Measurements from ENCODE around the gene MED28. TPM values are rescaled to one million over a fixed set of nuclear protein-coding genes. Genes with fewer than 3 reads are reported as not detected.
A peak's percentile ranks its signal among the peaks of the same experiment; 100 is the strongest.
"Not testable (repeated sequence)": the region's sequence is repeated elsewhere in the genome, so short reads cannot be mapped to it uniquely, and the experiment has no call there.

The MED28 gene
- total RNA-seq, 1 donor from 2014 or later = 11.7 TPM

DNA sequence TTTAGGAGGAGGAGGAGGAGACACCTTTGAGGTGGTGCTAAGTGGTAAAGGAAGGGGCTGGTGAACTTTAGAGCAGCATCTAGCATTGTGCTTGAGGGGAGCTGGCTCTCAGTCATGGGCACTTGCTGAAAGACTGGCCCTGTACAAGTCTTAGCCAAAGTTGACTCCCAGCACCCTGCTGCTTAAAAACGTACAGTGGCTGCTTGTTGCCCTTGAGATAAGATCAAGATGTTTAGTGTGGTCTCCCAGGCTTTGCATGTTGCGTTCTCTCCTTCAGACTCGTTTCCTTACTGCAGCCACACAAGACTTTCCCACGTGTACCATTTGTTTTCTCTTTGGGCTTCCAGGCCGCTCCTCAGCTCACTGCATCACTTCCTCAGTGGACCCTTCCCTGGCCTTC, 1.8 kb downstream of the MED28 start:
- DNase-seq (ENCODE audit: low read depth) = no peak

DNA sequence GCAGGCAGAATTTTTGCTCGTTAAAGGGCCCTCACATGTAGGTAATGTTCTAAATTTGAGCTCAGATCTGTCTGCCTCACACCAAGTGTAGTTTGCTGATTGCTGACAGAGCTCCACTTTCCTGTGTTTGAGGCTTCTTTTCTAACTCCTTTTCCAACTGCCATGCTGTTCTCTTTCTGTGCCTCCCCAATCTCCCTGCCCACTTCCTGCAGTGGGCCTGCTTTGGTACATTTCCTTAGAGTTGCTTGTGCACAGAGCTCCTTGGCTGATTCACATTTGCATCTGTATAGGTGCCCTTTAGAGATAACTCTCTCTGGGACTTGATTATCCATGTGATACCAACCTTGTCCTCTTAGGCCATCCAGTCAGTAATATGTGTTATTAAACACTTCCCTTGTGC, 4.5 kb downstream of the MED28 start:
- DNase-seq (ENCODE audit: low read depth) = no peak

DNA sequence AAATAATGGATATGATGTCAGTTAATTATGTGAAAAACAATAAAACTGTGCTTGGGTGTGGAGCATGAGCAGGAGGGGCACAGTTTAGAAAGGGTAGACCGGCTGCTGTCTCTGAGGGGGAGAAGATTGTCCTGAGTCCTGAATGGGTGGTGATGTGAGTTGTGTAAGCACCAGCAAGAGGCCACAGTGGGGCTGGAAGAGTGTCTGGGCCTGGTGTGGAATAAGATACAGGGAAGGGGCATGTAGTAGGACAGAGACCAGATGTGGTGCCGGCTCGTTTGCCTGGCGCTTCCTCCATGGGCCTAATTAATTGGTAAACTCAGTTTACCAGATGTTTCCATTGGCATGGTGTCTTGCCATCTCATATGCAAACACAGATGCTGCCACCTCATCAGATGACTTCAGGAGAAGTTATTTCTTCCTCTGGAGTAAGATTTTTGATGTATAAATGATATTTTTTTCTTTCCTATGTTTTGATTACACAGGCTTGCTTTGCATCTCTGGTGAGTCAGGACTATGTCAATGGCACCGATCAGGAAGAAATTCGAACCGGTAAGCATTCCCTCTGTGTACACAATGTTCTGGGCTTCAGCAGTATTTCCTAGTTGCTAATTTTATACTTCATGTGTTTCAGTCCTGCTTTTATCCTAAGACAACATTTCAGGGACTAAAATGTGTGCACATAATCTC, 5.1 kb downstream of the MED28 start:
- no peak for DNase-seq (ENCODE audit: low read depth)

DNA sequence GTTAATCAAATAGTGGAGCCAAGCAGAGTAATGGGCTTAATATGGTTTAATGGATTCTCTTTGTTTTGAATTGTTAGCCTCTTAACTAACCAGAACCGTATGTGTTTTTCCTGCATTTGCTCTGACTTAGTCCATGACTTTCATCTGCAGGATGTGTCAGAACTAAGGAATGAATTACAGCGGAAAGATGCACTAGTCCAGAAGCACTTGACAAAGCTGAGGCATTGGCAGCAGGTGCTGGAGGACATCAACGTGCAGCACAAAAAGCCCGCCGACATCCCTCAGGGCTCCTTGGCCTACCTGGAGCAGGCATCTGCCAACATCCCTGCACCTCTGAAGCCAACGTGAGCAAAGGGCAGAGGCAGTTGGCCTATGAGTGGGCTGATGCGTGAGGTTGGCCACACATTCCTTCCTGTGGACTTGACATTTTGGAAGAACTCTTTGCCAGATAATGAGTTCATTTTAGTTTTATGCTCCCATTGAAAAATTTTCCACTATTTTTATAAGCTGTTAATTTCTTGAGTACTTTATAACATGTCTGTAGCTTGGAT, 9.1 kb downstream of the MED28 start:
- no peak for DNase-seq (ENCODE audit: low read depth)

DNA sequence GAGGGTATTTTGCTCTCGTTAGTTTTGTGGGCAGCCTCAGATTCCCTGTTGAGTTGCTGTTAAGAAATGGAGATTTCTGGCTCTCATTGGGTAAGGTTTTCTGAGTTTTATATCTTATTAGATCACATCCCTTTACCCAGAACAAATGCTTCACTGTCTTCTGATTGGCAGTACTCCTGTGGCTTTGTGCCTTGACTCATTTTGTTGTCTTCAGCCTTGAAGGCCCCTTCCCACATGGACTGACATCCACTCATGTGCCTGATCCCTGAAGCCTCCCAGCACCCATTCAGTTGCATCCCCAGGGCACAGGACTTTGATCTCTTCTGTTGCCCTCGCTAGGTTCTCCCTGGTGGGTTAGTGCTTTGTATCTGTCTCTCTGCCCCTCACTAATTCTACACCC, 10.4 kb downstream of the MED28 start:
- DNase-seq (ENCODE audit: low read depth) = no peak

DNA sequence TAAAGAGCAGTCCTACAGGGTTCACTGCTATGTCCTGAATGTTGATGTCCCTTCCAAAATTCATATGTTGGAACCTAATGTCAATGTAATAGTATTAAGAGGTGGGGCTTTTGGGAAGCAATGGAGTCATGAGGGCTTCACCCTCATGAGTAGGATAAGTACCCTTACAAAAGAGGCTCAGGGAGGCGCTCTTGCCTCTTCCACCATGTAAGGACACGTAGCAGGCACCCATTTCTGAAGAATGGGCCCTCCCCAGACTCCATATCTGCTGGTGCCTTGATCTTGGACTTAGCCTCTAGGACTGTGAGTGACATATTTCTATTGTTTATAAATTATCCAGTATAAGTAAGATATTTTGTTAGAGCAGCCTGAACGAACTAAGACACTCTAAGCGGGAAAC, 15.8 kb downstream of the MED28 start:
- no peak for DNase-seq (ENCODE audit: low read depth)

DNA sequence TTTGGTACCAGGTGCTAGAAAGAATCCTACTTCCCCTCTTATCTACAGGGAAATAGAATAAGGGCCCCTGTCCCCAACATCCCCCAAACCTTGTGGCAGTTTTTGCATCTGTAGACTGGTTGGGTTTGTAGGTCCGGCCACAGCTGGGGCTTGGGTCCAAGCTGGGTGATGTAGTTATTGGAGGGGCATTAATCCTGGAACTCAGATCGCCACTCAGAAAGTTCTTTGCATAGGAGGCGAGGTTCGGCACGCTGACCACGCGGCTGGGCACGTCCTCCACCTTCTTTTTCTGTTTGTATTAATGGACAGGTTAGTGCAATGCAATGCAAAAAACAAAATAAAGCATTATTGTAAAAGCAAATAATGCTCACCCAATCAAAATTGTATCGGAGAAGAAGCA, 19.2 kb downstream of the MED28 start:
- no peak for DNase-seq (ENCODE audit: low read depth)

DNA sequence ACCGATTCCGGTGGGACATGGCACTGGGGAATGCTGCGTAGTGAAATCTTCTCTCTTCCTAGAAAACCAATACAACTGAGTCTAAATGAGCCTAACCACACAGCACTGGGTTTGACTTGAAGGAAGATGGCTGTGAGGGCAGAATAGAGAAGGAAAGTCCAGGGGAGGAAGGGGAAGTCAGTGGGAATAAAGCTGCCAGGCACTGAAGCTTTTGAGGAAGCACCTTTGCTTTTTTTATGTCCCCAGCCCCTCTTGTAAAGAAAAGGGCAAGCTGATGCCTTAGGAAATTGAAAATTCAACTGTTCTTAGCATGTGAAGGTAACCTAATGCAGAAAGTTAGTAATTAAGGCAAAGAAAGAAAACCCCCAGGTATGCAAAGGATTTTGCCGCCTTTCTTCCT, 20.6 kb downstream of the MED28 start:
- no peak for DNase-seq (ENCODE audit: low read depth)

DNA sequence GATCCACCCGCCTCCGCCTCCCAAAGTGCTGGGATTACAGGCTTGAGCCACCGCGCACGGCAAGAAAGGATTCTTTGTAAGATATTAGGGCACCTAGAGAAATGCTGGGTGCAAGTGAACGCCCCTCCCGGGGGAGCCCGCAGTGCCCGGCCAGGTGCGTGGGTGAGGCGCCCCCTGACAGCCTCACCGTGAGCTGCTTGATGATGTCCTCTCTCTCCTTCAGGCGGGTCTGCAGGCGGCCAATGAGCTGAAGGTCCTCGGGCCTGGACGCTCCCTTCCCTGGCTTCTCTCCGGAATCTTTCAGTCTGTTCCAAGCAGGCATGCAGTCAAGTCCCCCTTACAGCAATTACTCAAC, 21.9 kb downstream of the MED28 start:
- DNase-seq (ENCODE audit: low read depth) = no peak

DNA sequence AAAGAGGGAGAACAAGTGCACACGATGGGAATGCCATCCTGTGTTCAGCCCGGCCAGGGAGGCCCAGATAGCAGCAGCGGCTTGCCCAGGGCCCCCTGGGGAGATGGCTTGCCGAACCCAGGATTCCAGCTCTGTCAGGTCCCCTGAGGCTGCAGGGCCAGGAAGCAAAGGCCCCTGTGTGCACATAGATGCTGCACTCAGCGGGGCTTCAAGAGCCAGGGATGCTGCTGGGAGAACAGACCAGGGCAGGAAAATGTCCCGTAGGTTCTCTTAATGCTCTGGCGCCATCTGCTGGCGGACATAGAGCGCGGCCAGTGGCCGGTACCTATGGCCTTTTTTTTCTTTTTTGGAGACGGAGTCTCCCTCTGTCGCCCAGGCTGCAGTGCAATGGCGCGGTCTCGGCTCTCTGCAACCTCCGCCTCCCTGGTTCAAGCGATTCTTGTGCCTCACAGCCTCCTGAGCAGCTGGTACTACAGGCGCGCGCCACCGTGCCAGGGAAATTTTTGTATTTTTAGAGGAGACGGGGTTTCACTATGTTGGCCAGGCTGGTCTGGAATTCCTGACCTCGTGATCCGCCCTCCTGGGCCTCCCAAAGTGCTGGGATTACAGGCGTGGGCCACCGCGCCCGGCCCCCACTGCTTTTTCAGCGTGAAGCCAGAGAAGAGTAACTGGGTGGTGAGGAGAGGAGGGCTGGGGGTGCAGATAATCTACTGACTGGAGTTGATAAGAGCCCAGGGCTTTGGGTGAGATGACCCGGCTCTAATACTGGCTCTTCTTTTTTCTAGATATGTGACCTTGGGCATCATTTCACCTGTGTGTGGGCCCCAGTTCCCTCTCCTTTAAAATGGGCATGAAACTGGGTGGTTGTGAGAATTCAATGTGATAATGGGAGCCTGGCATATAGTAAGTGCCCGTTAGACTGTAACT, 22.5 kb downstream of the MED28 start:
- peak; percentile 45 for DNase-seq (ENCODE audit: low read depth)

DNA sequence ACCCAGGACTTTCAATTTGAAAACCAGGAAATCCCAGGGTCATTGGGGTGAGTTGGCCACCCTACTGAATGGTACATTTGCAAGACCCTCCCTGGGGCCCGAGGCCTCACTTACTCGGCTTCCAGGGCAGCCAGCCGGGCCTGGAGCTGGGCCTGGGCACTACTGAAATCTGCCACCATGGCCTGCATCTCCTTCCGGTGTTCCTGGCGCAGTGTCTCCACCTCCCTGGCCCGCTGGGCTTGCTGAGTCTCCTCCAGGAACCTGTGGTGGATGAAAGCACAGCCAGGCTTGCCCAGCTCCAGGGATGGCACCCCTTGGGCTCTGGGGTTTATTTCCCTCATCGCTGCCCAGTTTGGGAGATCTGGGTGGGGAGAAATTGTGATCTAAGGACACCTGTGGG, 24.7 kb downstream of the MED28 start:
- no peak for DNase-seq (ENCODE audit: low read depth)

DNA sequence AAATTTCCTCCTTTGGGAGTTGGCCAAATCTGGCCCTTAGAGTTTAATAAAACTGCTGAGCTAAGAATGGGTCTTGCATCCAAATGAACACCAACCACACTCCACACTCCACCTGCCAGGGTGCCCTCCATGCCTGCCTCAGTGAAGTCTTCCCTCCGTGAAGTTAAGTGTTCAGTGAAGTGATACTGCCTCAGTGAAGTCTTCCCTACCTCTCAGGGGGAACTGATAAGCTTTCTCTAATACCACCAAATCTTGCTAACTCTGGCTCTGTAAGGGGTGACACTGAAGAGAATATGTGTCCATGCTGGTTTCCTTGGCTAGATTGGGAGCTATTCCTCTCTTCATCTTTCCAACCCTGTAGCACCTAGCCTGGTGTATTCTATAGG, 27.9 kb downstream of the MED28 start:
- DNase-seq (ENCODE audit: low read depth) = no peak

DNA sequence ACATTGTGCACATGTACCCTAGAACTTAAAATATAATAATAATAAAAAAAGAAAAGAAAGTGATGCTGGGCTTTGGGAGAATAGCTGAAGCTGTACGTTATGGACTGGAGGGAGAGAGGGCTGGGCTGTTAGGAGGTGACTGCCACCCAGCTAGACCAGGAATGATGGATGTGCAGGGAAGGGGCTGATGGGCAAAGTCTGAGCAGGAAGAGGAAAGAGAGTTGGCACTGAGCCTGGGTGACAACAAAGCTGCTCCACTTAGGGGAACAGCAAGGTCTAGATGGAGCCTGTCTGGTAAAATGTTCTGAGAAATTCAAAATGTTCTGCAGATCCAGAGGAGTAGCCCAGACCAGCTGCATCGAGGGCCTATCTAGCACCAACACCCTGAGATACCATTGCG, 32.3 kb downstream of the MED28 start:
- DNase-seq (ENCODE audit: low read depth) = no peak

DNA sequence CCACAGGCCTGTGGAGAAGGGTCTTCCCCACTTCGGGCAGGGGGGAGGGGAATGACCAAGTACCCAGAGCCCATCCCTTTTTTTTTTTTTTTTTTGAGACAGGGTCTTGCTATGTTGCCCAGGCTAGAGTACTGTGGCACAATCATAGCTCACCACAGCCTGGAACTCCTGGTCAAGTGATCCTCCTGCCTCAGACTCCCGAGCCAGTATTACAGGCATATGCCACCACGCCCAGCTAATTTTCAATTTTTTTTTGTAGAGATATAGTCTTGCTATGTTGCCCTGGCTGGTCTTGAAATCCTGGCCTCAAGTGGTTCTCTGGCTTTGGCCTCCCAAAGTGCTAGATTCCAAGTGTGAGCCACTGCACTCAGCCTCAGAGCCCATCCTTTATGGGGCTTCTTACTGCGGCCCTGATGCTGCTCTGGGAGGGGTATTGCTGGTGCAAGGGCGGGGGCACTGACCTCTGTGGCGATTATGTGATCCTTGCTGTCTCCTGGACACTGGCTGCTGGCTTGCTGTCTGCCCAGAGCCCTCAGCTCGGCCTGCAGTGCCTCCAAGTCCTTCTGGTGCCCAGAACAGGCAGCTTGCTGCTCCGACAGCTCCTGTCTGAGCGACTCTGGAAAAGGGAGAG, 32.9 kb downstream of the MED28 start:
- DNase-seq (ENCODE audit: low read depth) = no peak

DNA sequence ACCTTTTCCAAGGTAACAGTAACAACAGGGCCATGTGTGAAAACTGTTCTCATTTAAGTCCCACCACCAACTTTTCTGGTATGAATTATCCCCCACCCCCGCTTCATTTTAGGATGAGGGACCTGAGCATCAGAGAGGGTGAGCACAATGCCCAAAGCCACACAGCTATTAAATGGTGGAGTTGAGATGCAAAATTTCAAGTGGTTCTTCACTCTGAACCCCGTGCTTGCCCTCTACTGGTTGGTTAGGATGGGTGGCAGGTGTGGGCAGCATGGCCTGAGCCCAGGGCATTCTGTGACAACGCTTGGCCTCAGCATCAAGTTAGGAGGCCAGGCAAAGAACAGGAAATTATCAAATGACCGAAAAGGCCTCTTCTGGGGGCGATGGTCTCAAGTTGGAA, 33.5 kb downstream of the MED28 start:
- no peak for DNase-seq (ENCODE audit: low read depth)

DNA sequence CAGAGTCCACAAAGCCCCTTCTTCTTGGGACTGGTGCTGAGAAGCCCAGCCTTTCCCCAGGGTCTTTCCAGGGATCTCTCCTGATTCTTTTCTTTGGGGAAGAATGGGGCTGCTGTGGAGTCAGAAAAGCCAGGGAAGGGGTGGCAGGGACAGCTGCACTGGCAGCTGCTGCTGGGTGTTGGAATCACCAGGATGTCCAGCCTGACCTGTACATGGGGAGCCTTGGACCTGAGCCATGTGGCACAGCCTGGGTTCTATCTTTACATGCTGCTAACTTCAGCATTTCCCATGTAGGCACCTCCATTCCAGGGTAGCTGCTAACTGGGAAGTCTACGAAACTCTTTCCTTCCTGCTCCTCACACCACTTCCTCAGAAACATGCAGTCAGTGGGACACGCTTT, 36.0 kb downstream of the MED28 start:
- no peak for DNase-seq (ENCODE audit: low read depth)

DNA sequence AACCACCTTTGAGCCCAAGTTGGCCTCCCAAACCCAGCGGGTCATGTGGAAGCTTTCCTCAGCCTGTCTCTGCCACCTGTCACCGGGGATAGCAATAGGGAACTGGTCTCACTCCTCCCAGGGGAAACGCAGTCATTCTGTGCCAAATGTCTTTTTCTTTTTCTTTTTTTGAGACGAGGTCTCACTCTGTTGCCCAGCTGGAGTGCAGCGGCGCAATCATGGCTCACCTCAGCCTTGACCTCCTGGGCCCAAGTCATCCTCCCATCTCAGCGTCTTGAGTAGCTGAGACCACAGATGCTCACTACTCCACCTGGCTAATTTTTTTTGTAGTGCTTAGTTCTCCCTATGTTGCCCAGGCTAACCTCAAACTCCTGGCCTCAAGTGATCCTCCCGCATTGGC, 40.3 kb downstream of the MED28 start:
- DNase-seq (ENCODE audit: low read depth) = no peak

DNA sequence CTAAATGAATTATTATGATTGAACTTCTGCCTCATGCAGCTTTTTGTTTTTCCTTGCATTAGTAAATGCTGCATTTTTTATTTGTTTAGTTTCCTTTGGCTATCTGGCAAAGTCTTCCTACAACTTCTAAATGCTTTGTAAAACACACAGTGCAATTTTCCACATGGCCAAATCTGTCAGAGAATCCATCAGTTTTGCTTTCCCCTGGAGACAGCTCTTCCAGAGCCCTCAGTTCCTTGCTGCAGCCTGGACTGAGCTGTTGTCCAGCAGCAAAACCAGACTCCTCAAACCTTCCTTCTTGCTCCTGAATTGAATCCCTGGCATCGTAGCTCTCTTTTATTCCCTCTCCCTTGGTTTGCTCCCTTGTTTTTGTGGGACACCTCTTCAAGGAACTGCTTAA, 42.6 kb downstream of the MED28 start:
- no peak for DNase-seq (ENCODE audit: low read depth)

DNA sequence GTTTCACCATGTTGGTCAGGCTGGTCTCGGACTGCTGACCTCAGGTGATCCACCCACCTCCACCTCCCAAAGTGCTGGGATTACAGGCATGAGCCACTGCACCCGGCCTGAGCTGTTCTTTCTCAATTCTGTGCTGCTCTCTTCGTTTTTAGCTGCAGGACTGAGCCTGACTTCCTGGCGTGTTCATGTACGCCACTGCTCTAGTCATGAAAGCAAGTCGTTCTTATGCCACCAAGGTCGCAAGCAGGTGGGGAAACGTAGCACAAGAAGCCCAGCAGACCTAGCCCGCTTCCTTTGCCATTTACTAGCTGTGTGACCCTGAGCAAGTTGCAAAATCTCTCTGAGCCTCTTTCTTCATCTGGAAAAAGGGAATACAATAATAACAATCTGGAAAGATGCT, 43.4 kb downstream of the MED28 start:
- DNase-seq (ENCODE audit: low read depth) = no peak

DNA sequence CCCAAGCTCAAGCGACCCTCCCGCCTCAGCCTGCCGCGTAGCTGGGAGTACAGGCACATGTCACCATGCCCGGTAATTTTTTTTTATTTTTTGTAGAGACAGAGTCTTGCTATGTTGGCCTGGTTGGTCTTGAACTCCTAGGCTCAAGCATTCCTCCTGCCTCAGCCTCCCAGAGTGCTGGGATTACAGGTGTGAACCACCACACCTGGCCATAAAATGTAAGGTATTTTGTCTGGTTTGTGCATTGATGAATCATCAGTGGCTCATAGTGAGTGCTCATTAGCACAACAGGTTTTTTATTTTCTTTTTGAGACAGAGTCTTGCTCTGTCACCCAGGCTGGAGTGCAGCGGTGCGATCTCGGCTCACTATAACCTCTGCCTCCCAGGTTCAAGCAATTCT, 44.8 kb downstream of the MED28 start:
- DNase-seq (ENCODE audit: low read depth) = not testable (repeated sequence)

DNA sequence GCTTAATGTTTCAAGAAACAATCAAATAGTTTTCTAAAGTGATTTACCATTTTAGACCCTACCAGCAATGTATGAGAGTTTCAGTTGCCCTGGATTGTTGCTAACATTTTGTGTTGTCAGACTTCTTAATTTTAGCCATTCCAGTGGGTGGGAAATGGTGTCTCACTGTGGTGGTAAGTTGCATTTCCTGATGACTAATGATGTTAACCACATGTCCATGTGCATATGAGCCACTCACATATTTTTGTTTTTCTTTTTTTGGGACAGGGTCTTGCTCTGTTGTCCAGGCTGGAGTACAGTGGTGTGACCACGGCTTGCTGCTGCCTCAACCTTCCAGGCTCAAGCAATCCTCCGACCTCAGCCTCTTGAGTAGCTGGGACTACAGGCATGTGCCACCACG, 48.3 kb downstream of the MED28 start:
- peak; percentile 44 for DNase-seq (ENCODE audit: low read depth)

DNA sequence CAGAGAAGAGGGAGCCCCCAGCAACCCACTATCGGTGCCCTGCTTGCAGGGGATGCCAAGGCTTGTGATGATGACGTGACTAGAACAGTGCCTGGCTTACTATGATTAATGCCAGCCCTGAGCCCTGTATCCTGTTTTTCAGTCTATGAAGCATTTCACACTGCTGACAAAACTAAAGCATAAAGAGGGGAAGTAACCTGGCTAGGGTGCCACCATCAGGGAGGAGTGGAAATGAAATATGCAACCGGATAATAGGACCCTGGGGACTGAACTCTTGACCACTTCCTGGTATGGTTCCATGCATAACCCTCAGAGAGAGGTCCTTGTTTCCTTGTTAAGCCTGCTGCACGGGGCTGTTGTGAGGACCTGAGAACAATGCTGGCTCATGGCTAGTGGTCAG, 50.3 kb downstream of the MED28 start:
- peak; percentile 19 for DNase-seq (ENCODE audit: low read depth)

DNA sequence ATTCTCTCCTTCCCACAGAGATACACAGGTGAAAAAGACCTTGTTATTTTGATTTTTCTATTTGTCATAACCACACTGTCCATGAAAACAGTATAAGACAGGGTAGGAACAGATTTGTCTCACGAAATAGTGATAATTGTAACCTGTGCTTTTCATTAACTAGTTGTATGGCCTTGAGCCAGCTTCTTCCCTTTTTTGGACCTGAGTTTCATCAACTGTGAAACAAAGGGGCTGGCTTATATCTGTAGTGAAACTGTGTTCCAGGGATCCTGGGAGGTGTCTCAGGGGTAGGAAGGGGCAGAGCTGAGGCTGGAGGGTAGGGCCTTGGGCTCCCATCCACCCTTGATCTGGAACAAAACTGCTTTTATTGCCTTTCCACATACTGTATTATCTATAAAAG, 50.9 kb downstream of the MED28 start:
- peak; percentile 66 for DNase-seq (ENCODE audit: low read depth)

Measured in renal cortical epithelial cell (primary cell).